NCI-H146 treated with DMSO at 0.1 percent for 48 hours (cell line): ENCODE measurements around the gene PRRC2C.
"Not testable (repeated sequence)": the region's sequence is repeated elsewhere in the genome, so short reads cannot be mapped to it uniquely, and the experiment has no call there.

ENCODE experiments used
- DNase-seq: peaks from one replicate; lab custom pipeline; 2025; ENCODE audit not compliant: unreplicated experiment; lab: John Stamatoyannopoulos, UW

PRRC2C gene

GRCh38 chr1:171500304-171500703 is 15.0 kb downstream of the PRRC2C start:
- DNase-seq = no peak

- no peak for DNase-seq
Measured at GRCh38 chr1:171500803-171501202, 15.5 kb downstream of the PRRC2C start.

GRCh38 chr1:171501305-171502024 is 16.1 kb downstream of the PRRC2C start:
- no peak for DNase-seq

GRCh38 chr1:171506525-171507304 is 21.4 kb downstream of the PRRC2C start:
- DNase-seq = no peak

GRCh38 chr1:171507435-171507834 is 22.1 kb downstream of the PRRC2C start:
- DNase-seq = no peak

- DNase-seq = no peak
Measured at GRCh38 chr1:171509191-171509590, 23.9 kb downstream of the PRRC2C start.

- DNase-seq = no peak
Measured at GRCh38 chr1:171513743-171514142, 28.4 kb downstream of the PRRC2C start.

GRCh38 chr1:171515299-171515698 is 30.0 kb downstream of the PRRC2C start:
- DNase-seq = no peak

- no peak for DNase-seq
Measured at GRCh38 chr1:171515741-171516140, 30.4 kb downstream of the PRRC2C start.

- DNase-seq = no peak
Measured at GRCh38 chr1:171521567-171521966, 36.2 kb downstream of the PRRC2C start.

GRCh38 chr1:171530676-171531075 is 45.3 kb downstream of the PRRC2C start:
- DNase-seq = no peak

- no peak for DNase-seq
Measured at GRCh38 chr1:171532520-171532919, 47.2 kb downstream of the PRRC2C start.

- DNase-seq = no peak
Measured at GRCh38 chr1:171545523-171545922, 60.2 kb downstream of the PRRC2C start.

GRCh38 chr1:171550050-171550449 is 64.7 kb downstream of the PRRC2C start:
- DNase-seq = no peak

- DNase-seq = not testable (repeated sequence)
Measured at GRCh38 chr1:171550598-171551100, 65.3 kb downstream of the PRRC2C start.

- not testable (repeated sequence) for DNase-seq
Measured at GRCh38 chr1:171553960-171554359, 68.6 kb downstream of the PRRC2C start.

GRCh38 chr1:171563675-171564074 is 78.3 kb downstream of the PRRC2C start:
- DNase-seq = no peak

- no peak for DNase-seq
Measured at GRCh38 chr1:171566467-171566866, 81.1 kb downstream of the PRRC2C start.

- no peak for DNase-seq
Measured at GRCh38 chr1:171570295-171570694, 85.0 kb downstream of the PRRC2C start.

GRCh38 chr1:171576144-171576543 is 90.8 kb downstream of the PRRC2C start:
- DNase-seq = no peak

- DNase-seq = no peak
Measured at GRCh38 chr1:171581226-171581625, 95.9 kb downstream of the PRRC2C start.

- no peak for DNase-seq
Measured at GRCh38 chr1:171581766-171582165, 96.4 kb downstream of the PRRC2C start.
